Neutrophil (primary cell): ENCODE results near the gene DMKN.
"Not testable (repeated sequence)": the region's sequence is repeated elsewhere in the genome, so short reads cannot be mapped to it uniquely, and the experiment has no call there.

Experiments
- H3K27ac ChIP-seq: fragments of 200-600 bp; sonication (generic); 2 replicates; pipeline ENCODE4 v1.5.1; 2016; ENCODE audit warnings: mild to moderate bottlenecking, moderate library complexity
- H3K27me3 ChIP-seq: fragments of 200-600 bp; sonication (generic); 2 replicates; pipeline ENCODE4 v1.6.0; 2016; ENCODE audit warnings: mild to moderate bottlenecking
- H3K36me3 ChIP-seq: fragments of 200-600 bp; sonication (generic); 2 replicates; pipeline ENCODE4 v1.5.1; 2017
- H3K4me1 ChIP-seq, 2 experiments: fragments of 200-600 bp in 1 of 2; sonication (generic) in 1 of 2; 1 replicate in 1 of 2; 2 replicates in 1 of 2; pipeline versions ENCODE4 v1.5.1 to v1.6.1; 2013 to 2016; ENCODE audit warnings: low read depth in 1 of 2, low read length in 1 of 2, mild to moderate bottlenecking in 1 of 2, moderate library complexity in 1 of 2; ENCODE audit not compliant: control insufficient read depth in 1 of 2, insufficient read depth in 1 of 2
- H3K4me3 ChIP-seq, 2 experiments: fragments of 200-600 bp in 1 of 2; sonication (generic) in 1 of 2; 1 replicate in 1 of 2; 2 replicates in 1 of 2; pipeline ENCODE4 v1.5.1; 2013 to 2016; ENCODE audit warnings: low read depth in 1 of 2, low read length in 1 of 2, mild to moderate bottlenecking in 1 of 2, moderate library complexity in 1 of 2
- H3K9me3 ChIP-seq: fragments of 200-600 bp; sonication (generic); 2 replicates; pipeline ENCODE4 v1.5.1; 2016
- CTCF ChIP-seq: fragments of 200-600 bp; sonication (generic); IDR thresholded peaks from 2 replicates; pipeline ENCODE4 v1.5.1; 2016; ENCODE audit warnings: antibody characterized with exemption

Gene DMKN

GRCh38 chr19:35478794-35479677 lies 34.4 kb downstream of the DMKN start:
- H3K36me3 ChIP-seq: no peaks in the 10 kb centered on the region
- peaks cover 10% of the 10 kb centered on the region for H3K27me3 ChIP-seq
- H3K4me1 ChIP-seq: no peaks in the 10 kb centered on the region
- TF ChIP-seq CTCF: no peak
- no peak overlapping the region for H3K4me3 ChIP-seq
- H3K9me3 ChIP-seq: no peaks in the 10 kb centered on the region
- H3K27ac ChIP-seq: no peak overlapping the region

- no peaks in the 10 kb centered on the region for H3K27me3 ChIP-seq
- H3K4me1 ChIP-seq: no peaks in the 10 kb centered on the region
- no peaks in the 10 kb centered on the region for H3K36me3 ChIP-seq
- TF ChIP-seq CTCF: no peak
- H3K4me3 ChIP-seq: no peak overlapping the region
- H3K9me3 ChIP-seq: no peaks in the 10 kb centered on the region
- H3K27ac ChIP-seq: no peak overlapping the region
These were observed 37.3 kb downstream of the DMKN start for GRCh38 chr19:35476149-35476548.

GRCh38 chr19:35474594-35474993 lies 38.9 kb downstream of the DMKN start:
- H3K4me3 ChIP-seq, H3K4me1 ChIP-seq, H3K27me3 ChIP-seq, H3K36me3 ChIP-seq, H3K9me3 ChIP-seq, H3K27ac ChIP-seq: not testable (repeated sequence)

- no peak for TF ChIP-seq CTCF
- Histone ChIP-seq H3K4me1 (no peaks in the 10 kb centered on the region), H3K27me3 (no peaks in the 10 kb centered on the region), H3K27ac (no peak overlapping the region), H3K36me3 (no peaks in the 10 kb centered on the region), H3K9me3 (no peaks in the 10 kb centered on the region), H3K4me3 (no peak overlapping the region)
These were observed 39.3 kb downstream of the DMKN start for GRCh38 chr19:35474104-35474503.

- Histone ChIP-seq H3K4me1 (peaks cover 5 to 8% of the 10 kb centered on the region in 2 experiments), H3K27me3 (no peaks in the 10 kb centered on the region), H3K4me3 (no peak overlapping the region), H3K27ac (no peak overlapping the region), H3K36me3 (no peaks in the 10 kb centered on the region), H3K9me3 (no peaks in the 10 kb centered on the region)
- TF ChIP-seq CTCF: no peak
These were observed 41.5 kb downstream of the DMKN start for GRCh38 chr19:35471946-35472345.

GRCh38 chr19:35471075-35471474 lies 42.4 kb downstream of the DMKN start:
- H3K36me3 ChIP-seq, H3K4me1 ChIP-seq, H3K4me3 ChIP-seq, H3K27me3 ChIP-seq, H3K9me3 ChIP-seq, H3K27ac ChIP-seq: not testable (repeated sequence)
